ENCODE data around the gene ITGA8.
"Not testable (repeated sequence)": the region's sequence is repeated elsewhere in the genome, so short reads cannot be mapped to it uniquely, and the experiment has no call there.

The ITGA8 gene

GRCh38 chr10:15562578-15562977 lies 157.1 kb downstream of the ITGA8 start:
- DNase-seq (ENCODE audit: low read depth, low spot score) = no peak

GRCh38 chr10:15562116-15562515 lies 157.6 kb downstream of the ITGA8 start:
- DNase-seq (ENCODE audit: low read depth, low spot score) = no peak

- DNase-seq (ENCODE audit: low read depth, low spot score) = no peak
Observed at GRCh38 chr10:15558136-15558535, 161.6 kb downstream of the ITGA8 start.

GRCh38 chr10:15557168-15557567 lies 162.6 kb downstream of the ITGA8 start:
- DNase-seq (ENCODE audit: low read depth, low spot score) = not testable (repeated sequence)

- DNase-seq (ENCODE audit: low read depth, low spot score) = no peak
Observed at GRCh38 chr10:15550950-15551349, 168.8 kb downstream of the ITGA8 start.

- no peak for DNase-seq (ENCODE audit: low read depth, low spot score)
Observed at GRCh38 chr10:15548331-15548730, 171.4 kb downstream of the ITGA8 start.

- no peak for DNase-seq (ENCODE audit: low read depth, low spot score)
Observed at GRCh38 chr10:15546606-15547005, 173.1 kb downstream of the ITGA8 start.

- no peak for DNase-seq (ENCODE audit: low read depth, low spot score)
Observed at GRCh38 chr10:15545884-15546283, 173.8 kb downstream of the ITGA8 start.

GRCh38 chr10:15545266-15545665 lies 174.5 kb downstream of the ITGA8 start:
- no peak for DNase-seq (ENCODE audit: low read depth, low spot score)

- no peak for DNase-seq (ENCODE audit: low read depth, low spot score)
Observed at GRCh38 chr10:15543994-15544393, 175.7 kb downstream of the ITGA8 start.

GRCh38 chr10:15542817-15543216 lies 176.9 kb downstream of the ITGA8 start:
- DNase-seq (ENCODE audit: low read depth, low spot score) = no peak

- no peak for DNase-seq (ENCODE audit: low read depth, low spot score)
Observed at GRCh38 chr10:15541376-15541775, 178.3 kb downstream of the ITGA8 start.

- DNase-seq (ENCODE audit: low read depth, low spot score) = no peak
Observed at GRCh38 chr10:15540727-15541126, 179.0 kb downstream of the ITGA8 start.

GRCh38 chr10:15539262-15539661 lies 180.5 kb downstream of the ITGA8 start:
- no peak for DNase-seq (ENCODE audit: low read depth, low spot score)

- DNase-seq (ENCODE audit: low read depth, low spot score) = not testable (repeated sequence)
Observed at GRCh38 chr10:15534928-15535538, 184.7 kb downstream of the ITGA8 start.

GRCh38 chr10:15531927-15532722 lies 187.6 kb downstream of the ITGA8 start:
- no peak for DNase-seq (ENCODE audit: low read depth, low spot score)

- DNase-seq (ENCODE audit: low read depth, low spot score) = no peak
Observed at GRCh38 chr10:15528859-15529239, 190.9 kb downstream of the ITGA8 start.

GRCh38 chr10:15526754-15527153 lies 193.0 kb downstream of the ITGA8 start:
- no peak for DNase-seq (ENCODE audit: low read depth, low spot score)

- DNase-seq (ENCODE audit: low read depth, low spot score) = no peak
Observed at GRCh38 chr10:15521328-15521903, 198.3 kb downstream of the ITGA8 start.

- DNase-seq (ENCODE audit: low read depth, low spot score) = no peak
Observed at GRCh38 chr10:15518250-15518649, 201.5 kb downstream of the ITGA8 start.

- no peak for DNase-seq (ENCODE audit: low read depth, low spot score)
Observed at GRCh38 chr10:15516256-15517085, 203.3 kb downstream of the ITGA8 start.

- DNase-seq (ENCODE audit: low read depth, low spot score) = no peak
Observed at GRCh38 chr10:15515202-15515601, 204.5 kb downstream of the ITGA8 start.

Data from brain pericyte (primary cell).